ENCODE measurements around the gene ONECUT3.

DNA sequence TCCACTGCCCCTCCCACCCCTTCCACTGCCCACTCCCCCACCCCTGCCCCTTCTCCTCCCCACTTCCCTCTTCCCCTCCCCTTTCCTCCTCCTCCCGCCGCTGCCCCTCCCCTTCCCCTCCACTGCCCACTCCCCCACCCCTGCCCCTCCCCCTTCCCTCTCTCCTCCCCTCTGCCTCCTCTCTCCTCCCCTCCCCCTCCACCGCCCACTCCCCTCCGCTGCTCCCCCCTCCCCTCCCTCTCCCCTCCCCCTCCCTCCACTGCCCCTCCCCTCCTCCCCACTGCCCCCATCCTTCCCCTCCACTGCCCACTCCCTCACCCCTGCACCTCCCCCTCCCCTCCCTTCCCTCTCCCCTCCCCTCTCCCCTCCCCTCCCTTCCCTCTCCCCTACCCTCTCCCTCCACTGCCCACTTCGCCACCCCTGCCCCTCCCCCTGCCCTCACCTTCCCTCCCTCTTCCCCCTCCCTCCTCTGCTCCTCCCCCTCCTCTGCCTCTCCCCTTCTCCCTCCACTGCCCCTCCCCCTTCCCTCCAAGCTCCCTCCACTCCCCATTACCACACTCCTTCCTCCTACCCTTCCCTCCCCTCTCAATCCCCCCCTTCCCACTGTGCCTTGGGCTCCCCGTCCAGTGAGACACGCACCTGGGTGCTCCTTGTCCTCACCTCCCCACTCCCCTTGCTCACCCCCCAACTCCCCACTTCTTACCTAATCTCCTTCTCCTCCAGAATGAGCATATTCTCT, 36.9 kb downstream of the ONECUT3 start:
- no peak for TF ChIP-seq POLR2A (IDR thresholded peaks at IDR 0.05)
- TF ChIP-seq, protein P1, sequence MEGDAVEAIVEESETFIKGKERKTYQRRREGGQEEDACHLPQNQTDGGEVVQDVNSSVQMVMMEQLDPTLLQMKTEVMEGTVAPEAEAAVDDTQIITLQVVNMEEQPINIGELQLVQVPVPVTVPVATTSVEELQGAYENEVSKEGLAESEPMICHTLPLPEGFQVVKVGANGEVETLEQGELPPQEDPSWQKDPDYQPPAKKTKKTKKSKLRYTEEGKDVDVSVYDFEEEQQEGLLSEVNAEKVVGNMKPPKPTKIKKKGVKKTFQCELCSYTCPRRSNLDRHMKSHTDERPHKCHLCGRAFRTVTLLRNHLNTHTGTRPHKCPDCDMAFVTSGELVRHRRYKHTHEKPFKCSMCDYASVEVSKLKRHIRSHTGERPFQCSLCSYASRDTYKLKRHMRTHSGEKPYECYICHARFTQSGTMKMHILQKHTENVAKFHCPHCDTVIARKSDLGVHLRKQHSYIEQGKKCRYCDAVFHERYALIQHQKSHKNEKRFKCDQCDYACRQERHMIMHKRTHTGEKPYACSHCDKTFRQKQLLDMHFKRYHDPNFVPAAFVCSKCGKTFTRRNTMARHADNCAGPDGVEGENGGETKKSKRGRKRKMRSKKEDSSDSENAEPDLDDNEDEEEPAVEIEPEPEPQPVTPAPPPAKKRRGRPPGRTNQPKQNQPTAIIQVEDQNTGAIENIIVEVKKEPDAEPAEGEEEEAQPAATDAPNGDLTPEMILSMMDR (IDR thresholded peaks at IDR 0.05), result no peak
